Measurements from ENCODE around the gene TRABD2B. TPM values are rescaled to one million over a fixed set of nuclear protein-coding genes. Genes with fewer than 3 reads are reported as not detected.
A peak's percentile ranks its signal among the peaks of the same experiment; 100 is the strongest.

TRABD2B gene
- total RNA-seq, 1 donor from 2014 or later: 1.5 TPM

DNA sequence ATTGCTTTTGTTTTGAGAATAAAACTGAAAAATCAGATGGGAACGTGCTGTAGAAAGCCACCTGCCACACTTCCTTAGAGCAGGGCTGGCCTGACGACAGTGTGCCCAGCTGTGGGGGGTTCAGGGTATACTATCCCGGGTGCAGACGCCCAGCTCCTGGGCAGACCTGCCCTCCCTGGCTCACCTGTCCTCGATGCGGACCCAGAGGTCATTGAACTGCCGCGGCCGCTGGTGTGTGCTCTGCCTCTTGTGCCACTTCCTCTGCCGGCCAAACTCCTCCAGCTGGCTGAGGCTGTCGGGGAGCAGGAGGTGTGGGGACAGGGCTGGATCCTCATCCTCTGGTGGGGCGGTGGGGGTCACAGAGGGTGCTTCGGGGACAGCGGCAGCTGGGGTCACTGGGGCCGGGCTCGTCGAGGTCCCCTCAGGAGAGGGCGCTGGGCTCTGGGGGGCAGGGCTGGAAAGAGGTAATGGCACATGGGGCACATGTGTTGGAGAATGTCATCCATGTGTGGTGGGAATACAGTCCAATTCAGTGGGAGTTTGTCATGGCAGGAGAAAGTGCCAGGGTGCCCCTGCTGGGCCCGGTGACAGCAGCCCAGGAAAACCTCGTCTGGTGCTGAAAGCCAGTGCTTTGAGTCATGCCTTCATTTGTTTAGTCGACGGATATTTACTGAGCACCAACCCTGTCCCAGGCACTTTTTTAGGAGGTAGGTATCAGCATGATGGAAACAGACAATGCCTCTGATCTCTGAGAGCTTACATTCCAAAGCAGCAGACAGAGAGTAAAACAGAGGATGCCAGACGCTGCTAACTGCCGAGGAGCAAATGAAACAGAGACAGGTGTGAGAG, 222.0 kb downstream of the TRABD2B start:
- no peak for DNase-seq

DNA sequence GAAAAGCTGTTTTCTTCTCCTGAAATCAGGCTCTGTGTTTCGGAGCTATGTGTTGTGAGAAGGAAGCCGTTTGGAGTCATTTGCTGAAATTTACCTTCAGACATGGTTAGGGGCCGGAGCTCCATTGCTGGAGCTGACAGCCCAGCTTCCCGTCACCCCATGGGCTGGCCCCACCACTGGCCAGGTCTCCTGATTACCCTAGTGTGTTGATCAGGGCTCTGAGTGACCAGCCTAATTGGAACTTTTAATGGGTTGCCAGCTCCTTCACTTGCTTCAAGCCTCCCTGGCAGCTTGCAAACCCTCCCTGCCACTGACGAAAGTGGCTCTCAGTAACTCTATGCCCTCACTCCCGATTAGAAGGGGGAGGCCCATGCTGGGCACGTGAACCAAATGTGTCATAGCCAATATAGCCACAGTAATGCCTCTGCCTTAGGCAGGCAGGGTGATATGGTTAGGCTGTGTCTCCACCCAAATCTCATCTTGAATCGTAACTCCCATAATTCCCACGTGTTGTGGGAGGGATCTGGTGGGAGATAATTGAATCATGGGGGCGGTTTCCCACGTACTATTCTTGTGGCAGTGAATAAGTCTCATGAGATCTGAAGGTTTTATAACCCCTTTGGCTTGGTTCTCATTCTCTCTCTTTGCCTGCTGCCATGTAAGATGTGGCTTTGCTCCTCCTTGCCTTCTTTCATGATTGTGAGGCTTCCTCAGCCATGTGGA, 224.1 kb downstream of the TRABD2B start:
- DNase-seq: no peak

DNA sequence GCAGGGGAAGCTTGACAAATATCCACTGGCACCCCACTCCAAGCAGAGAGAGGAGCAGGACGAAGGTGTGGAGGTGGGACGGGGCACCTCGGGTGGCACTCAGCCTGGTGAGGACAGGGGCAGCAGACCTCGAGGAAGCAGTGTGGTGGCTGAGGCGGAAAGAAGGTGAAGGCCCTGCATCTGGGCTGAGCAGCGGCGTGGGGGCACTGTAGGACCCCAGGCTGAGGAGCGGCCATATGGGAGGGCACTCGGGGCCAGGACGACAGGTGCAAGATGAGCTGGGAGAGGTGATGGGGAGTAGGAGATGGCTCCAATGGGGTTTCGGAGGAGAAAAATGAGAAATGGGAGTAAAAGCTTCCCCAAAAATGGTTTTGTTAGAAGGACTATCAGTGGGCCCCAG, 224.9 kb downstream of the TRABD2B start:
- DNase-seq: no peak

DNA sequence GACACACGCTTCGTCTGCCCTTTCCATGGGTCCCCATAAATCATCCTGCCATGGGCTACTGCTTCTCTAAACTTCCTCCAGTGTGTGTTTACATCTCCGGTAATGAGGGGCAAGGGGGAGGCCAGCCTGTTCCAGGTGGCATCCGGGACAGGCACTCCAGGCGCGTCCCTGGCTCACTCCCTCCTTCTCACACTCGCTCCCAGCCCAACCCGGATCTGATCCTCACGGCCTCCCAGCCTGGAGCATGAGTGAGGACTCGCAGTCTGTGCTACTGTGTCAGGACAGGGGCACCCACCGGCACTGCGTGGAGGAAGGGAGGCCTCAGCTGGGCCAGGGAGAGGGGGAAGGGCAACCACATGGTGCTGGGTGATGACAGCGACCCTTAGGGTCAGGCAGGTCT, 225.4 kb downstream of the TRABD2B start:
- no peak for DNase-seq

DNA sequence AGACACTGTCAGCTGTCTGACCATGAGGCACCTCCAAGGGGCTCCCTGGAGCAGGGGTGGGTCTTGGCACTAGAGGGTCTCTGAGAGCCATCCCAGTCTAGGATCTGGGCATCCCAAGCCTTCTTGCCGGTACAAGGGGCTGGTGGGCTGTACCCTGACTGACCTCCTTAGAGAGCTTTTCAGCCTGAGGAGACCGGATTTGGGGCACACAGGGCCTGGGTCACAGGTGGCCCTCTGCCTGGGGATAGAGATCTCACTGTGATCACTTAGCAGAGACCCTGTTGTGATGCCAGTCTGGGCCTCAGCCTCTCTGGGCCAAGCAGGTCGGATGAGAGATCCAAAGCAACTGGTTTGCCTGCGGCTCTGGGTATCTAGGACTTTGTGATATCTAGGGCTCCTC, 227.2 kb downstream of the TRABD2B start:
- no peak for DNase-seq

DNA sequence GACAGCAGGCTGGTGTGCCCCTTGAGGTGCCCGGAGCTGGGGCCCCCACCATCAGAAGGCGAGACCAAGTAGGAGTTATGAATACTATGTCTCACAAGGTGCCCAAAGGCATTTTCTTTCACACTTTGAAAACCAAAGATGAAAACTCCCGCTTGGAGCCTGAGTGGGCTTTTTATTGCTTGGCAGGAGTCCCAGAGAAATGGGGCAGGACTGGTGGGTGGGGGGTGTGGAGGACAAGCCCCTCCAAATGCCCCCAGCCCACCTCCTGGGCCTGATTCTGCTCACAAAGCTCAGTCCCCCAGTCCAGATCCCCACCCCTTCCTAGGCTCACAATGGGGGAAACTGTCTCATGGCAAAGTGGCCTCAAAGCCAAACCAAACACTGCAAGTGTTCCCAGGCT, 227.9 kb downstream of the TRABD2B start:
- no peak for DNase-seq

DNA sequence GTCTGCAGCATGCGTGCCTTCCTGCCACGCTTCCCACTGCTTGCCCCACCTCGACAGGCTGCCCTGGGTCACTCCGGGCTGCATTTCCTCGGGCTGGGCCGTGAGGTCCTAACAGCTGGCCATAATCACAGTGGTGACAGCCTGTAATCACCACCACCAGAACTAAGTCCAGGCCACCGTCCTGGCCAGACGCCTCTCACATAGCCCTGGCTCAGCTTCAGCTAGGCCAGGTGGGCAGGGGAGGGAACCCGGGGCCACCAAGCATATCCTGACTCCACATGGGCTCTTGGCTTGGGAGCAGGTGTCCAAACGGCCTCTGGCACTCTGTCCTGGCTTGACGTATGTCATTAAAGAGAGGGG, 229.5 kb downstream of the TRABD2B start:
- no peak for DNase-seq

DNA sequence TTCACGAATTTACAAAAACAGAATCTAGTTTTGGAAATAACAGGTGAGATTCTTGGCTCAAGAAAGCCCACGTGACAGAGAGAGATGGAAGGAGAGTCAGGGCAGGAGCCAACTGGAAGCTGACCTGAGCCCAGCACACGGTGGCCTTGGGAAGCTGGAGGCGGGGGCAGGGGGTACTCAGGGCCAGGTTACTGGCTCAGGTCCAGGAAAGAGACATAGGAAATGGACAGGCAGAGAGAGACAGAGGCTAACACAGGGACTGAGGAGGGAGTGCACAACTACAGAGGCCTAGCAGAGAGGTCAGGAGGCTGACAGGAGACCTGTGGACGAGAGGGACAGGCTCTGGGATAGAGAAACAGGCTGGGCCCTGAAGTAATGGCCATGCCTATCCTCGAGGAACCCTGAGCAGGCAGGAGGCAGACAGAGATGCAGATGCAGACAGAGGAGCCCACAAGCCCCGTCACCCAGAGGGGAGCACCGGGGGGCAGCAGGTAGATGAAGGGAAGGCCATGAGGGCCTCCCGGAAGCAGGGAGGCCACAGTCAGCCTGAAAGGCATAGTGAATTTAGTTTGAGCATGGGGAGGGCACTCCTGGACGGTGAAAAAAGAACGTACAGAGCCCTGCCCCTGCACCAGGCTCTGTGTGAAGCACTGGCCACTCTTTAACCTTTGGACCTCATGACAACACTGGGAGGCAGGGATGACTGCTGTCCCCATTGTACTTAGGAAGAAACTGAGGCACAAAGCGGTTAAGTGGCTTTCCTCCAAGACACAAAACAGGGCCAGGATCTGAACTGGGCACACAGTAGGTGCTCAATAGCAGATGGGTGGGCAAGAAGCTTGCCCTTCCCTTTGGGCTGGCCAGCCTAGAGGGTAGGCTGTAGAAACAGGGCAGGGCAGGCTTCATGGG, 230.1 kb downstream of the TRABD2B start:
- DNase-seq: no peak

DNA sequence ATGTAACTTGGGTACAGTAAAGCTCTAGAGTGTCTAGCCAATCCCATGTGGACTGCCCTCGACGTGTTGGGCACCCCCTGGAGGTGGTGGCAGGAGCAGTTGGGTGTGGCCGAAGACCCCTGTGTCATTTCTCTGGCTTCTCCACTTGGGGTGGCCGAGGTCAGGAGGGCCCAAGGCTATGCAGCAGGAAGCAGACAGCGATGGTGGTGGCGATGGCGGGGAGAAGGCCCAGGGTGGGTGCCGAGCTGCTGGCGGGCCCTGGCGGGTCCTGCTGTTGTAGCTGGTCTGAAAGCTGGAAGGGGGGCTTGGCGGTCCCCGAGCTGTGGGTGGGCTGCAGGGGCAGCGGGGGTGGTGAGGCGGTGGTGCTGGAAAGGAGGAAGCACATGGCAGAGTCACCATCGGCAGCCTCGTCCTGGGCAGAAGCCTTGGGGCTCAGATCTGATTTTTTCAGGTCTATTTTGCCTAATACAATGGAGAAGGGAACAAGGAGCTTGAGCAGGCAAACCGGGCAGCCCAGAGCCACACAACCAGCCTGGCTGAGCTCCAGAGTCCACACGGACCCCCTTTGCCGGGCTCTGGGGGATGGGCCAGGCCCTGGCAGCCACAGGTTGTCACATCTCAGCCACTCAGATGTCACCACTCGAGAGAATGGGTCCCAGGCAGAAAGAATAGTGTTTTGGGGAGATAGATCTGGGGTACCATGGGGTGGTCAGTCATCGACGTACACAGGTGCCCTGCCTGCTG, 231.3 kb downstream of the TRABD2B start:
- no peak for DNase-seq

DNA sequence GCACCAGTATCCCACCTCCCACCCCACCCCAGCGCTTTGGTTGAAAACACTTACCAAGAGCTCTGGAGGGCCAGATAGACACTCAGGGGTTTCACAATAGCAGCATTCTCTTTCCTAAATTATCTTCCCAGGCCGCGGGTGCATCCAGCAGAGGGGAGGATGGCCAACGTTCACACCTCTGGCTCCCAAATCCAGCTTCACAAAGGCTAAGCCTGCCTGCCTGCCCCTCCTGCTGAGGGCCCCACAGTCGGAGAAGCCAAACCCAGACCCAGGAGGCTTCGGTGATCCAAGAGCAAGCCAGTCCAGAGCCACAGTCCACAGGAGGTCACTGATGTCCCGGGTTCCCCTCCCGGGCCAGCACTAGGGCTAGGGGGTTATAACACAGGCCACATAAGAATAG, 231.9 kb downstream of the TRABD2B start:
- DNase-seq: no peak

DNA sequence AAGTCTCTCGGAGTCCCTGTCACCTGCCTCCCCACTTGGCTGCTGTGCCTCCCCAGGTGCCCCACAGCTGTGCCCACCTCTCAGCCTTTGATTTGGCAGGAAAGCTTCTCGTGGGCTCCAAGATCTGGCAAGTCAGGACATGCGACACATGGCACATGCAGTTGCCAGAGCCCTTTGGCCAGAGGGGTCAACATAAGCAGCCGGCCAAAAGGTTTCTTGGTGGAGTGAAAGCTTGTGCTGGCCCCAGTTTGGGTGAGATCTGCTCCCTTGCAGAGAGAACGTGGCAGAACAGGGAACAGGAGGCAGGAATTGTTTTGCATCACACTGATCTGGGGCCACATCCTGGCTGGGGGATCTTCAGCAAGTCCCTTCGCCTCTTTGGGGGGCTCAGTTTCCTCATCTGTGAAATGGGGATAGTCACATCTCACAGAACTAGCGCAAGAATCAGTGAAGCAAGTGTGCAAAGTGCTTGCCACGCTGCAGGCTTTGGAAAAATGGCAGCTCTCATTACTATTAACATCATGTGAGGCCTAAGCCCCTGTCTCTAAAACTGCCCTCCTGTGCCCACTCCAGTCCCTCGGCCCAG, 232.6 kb downstream of the TRABD2B start:
- DNase-seq: no peak

DNA sequence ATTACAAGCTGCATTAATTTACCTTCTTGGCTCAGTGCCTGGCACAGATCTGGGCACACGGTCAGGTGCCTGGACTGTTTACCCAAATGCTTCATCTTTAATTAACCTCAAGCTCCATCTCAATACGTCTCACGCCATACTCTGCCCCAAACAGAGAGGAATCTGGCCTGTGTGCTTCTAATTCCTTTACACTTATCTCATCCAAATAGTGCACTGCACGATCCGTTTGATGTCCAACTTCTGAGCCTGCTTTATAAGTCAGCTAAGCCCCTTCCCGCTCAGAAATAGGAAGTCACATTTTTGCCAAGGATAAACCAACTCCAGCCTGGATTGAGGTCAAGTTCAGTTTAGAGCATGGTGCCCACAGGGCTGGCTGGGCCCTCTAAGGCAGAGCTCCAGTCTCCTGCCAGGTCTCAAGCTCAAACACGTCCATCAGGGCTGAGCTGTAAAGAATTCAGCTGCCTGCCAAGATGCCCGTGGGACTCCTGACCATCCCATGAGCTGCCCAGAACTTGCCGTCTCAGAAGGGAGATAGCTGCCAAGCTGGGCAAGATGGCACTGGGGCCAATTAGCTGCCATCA, 233.5 kb downstream of the TRABD2B start:
- DNase-seq: no peak

DNA sequence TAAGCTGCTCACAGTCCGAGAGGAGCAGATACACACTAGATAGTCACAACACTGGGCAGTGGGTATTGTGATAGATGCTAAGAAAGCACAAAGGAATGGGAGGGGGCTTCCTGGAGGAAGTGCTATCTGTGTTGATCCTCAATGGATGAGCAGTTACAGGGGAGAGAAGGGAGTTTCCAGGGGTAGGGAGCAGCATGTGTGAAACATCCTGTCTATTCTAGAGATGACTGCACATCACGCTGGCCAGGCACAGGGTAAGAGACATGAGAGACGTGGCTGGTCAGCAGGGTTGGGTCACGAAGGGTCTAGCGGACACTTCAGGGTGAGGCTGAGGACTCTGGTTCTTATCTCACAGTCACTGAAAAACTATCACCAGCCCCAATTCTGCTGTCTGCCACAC, 235.2 kb downstream of the TRABD2B start:
- DNase-seq: no peak

DNA sequence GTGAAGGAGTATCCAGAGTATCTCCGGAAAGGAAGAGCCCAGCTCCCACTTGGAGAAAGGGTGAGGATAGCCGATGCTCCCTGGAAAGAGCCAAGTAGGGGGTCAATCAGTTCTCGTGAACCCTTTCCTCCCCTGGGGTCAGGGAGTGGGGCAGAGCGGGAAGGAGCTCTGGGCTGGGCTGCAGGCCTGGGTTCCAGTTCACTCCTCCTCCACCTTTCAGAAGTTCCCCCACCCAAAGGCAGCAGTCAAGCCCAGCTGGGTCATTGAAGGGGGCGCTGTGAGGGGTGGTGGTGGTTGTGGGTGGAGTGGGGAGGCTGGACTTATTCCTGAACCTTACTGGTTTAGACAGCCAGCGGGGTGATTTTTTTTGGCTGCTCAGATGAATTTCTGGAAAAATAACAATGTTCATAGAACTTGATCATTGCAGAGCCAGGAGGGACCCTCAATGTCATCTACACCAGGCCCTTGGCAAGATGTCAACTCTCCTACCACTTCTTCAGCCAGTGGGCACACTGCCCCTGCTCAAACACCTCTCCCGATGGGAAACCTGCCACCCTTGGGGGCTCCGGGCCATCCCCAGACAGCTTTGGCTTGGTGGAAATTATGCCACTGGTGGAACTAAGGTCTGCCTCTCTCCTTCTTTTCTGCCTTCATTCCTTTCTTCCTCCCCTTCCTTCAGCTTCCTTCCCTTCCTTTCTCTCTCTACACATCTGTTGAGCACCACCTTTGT, 235.8 kb downstream of the TRABD2B start:
- no peak for DNase-seq

DNA sequence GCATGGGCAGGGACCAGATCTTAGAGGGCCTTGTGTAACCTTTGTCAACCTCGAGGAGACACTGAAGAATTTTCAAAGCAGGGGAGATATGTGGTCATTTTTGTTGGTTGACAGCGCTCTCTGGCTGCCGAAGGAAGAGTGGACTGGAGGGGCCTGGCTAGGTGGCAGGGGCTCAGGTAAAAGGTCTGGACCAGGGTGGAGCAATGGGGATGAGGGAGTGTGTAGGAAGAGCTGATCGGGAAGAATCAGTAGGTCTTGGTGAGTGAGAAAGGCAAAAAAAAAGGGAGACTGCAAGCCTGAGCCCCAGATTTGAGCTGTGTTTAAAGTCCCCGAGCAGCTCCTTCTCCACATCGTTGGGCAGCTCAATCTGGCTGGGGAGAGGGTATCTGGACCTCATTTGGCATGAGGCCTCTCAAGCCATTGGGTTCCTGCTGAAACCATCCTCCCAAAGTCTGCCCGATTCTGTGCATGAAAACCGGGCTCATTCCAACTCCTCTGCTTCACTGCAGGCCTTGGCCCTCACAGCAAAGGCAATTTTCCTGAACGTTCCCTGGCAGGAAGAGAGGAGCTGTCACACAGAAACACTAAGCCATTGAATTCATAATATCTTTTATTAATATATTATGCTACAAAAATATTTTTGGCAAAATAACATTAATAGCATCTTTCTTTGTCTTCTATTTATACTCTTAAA, 237.1 kb downstream of the TRABD2B start:
- no peak for DNase-seq

DNA sequence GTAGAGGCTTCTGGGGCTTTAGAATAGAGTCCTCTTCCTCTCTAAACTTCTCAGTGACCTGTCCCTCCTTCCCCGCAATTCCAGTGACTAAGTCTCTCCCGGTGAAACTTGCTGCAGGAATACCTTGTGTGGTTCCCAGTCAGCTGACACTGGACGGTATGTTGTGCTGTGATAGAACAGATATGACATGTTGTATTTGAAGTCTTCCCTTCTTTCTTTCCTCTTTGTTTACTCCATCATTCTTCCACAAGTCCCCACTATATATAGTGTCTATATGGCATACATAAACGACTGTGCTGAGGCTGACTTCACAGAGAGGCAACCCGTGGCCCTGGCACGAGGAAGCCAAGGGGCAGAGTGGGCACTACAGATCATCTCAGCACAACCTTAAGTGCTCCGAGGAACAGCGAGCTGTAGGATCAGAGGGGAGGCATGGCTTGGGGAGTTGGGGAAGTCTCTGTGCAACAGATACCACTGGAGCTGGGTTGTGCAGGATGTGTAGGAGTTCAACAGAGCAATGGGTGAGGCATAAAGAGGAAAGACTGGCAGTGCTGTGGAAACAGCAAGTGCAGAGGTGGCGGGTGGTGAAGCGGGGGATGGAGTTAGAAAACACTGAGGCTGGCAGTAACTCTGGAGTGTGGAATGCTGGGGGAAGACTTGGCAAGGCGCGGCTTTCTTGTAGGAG, 237.8 kb downstream of the TRABD2B start:
- no peak for DNase-seq

DNA sequence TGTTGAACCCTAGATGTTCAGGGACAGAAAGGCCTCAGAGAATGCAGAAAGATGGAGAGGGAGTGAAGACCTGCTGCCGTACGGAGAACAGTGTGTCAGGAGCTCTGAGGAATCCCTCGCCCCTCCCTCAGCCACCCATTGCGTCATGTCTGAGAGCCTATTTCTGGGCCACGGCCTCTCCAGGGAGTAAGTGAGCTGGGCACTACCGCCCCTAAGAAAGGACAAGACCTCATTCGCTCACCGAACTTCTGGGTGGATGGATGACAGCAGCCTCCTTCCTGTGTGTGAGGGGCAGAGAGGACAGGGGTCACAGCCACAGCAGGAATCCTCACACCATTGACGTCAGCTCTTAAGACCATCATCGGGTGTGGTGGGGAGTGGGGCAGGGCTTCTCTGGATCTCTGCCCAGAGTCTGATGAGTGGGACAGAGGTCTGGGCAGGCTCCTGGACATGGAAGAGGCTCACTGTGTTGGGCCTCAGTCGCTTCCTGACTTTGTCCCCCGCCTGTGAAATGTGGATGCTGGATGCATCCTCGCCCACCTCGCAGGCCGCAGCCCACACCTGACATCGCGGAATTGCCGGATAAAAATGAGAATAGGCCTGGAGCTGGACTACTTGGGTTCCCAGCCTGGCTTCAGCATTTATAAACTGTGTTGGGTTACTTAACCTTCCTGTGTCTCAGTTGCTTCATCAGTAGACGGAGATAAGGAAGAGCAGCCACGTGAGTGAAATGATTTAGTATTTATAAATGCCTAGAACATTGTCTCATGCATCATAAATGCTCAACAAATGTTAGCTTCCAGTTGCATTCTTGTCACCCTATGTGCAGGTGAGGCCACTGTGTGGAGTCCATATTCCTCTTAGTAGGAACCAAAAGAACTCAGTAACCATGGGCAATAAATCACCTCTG, 238.6 kb downstream of the TRABD2B start:
- peak; percentile 12 for DNase-seq
